ENCODE measurements around the gene PDCD1.

DNA sequence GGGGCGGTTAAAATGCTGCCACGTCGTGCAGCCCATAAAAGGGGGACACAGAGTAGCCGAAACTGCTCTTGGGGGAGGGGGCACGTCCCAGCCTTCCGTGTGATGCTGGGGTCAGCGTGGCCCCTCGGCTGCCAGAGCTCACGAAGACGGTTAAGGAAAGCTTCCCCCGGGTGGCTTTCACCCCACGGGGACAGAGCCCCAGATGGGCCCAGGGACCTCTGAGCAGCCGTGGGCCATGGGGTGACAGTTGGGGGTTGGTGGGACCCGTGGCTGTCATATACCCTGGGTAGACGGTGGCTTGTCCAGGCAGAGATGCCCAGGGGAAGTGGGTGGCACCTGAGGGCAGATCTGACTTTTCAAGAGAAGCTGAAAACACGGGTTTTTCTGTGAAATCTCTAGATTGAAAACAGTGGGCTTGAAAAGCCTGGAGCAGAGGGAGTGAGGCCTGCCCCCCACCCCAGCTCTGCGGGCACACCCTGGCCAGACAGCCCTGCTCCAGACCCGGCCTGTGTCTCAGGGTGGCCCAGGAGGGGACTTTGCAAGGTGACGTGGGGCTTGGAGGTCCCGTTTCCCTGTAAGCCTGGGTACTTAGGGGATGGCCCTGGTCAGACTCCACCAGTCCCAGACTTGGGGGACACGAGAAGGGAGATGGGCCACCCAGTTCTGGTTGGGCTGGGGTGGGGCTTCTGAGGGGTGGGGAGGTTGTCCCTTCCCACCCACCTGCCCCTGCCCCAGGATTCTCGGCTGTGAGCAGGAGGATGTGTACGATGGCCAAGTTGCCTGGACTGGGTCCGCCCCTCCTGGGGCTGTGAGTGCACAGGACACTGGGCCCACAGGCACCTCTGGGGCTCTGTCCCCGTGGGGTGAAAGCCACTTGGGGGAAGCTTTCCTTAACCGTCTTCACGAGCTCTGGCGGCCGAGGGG lies 49.0 kb downstream of the PDCD1 start:
- TF ChIP-seq, protein P1, sequence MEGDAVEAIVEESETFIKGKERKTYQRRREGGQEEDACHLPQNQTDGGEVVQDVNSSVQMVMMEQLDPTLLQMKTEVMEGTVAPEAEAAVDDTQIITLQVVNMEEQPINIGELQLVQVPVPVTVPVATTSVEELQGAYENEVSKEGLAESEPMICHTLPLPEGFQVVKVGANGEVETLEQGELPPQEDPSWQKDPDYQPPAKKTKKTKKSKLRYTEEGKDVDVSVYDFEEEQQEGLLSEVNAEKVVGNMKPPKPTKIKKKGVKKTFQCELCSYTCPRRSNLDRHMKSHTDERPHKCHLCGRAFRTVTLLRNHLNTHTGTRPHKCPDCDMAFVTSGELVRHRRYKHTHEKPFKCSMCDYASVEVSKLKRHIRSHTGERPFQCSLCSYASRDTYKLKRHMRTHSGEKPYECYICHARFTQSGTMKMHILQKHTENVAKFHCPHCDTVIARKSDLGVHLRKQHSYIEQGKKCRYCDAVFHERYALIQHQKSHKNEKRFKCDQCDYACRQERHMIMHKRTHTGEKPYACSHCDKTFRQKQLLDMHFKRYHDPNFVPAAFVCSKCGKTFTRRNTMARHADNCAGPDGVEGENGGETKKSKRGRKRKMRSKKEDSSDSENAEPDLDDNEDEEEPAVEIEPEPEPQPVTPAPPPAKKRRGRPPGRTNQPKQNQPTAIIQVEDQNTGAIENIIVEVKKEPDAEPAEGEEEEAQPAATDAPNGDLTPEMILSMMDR (conservative IDR thresholded peaks at IDR 0.05 in 1 of 2, IDR thresholded peaks at IDR 0.05 in 1 of 2; ENCODE audit: low read depth in 1 of 2, low read length in 2 of 2): no peak
- no peak for TF ChIP-seq EZH2 (IDR thresholded peaks at IDR 0.05; ENCODE audit: low read length, missing control alignments)
